ENCODE results near the gene CFAP65. TPM values are rescaled to one million over a fixed set of nuclear protein-coding genes. Genes with fewer than 3 reads are reported as not detected.

The CFAP65 gene
- total RNA-seq, 1 donor, result 0.10 TPM

GRCh38 chr2:219018286-219018685, 23.0 kb downstream of the CFAP65 start:
- Histone ChIP-seq H3K9me3 (ENCODE audit: low read depth, low read length) (no peaks in the 10 kb centered on the region), H3K4me3 (ENCODE audit: low read length) (no peak overlapping the region), H3K27me3 (ENCODE audit: insufficient read depth, low read length) (no peaks in the 10 kb centered on the region), H3K4me1 (ENCODE audit: insufficient read depth, low read length) (no peaks in the 10 kb centered on the region)

GRCh38 chr2:219017201-219017931, 23.9 kb downstream of the CFAP65 start:
- H3K4me1 ChIP-seq (ENCODE audit: insufficient read depth, low read length), result no peaks in the 10 kb centered on the region
- H3K4me3 ChIP-seq (ENCODE audit: low read length), result no peak overlapping the region
- no peaks in the 10 kb centered on the region for H3K27me3 ChIP-seq (ENCODE audit: insufficient read depth, low read length)
- no peaks in the 10 kb centered on the region for H3K9me3 ChIP-seq (ENCODE audit: low read depth, low read length)

GRCh38 chr2:219016721-219017120, 24.6 kb downstream of the CFAP65 start:
- Histone ChIP-seq H3K27me3 (ENCODE audit: insufficient read depth, low read length) (no peaks in the 10 kb centered on the region), H3K4me1 (ENCODE audit: insufficient read depth, low read length) (no peaks in the 10 kb centered on the region), H3K4me3 (ENCODE audit: low read length) (no peak overlapping the region), H3K9me3 (ENCODE audit: low read depth, low read length) (no peaks in the 10 kb centered on the region)

- no peak overlapping the region for H3K4me3 ChIP-seq (ENCODE audit: low read length)
- no peaks in the 10 kb centered on the region for H3K9me3 ChIP-seq (ENCODE audit: low read depth, low read length)
- peaks cover 2% of the 10 kb centered on the region for H3K27me3 ChIP-seq (ENCODE audit: insufficient read depth, low read length)
- no peaks in the 10 kb centered on the region for H3K4me1 ChIP-seq (ENCODE audit: insufficient read depth, low read length)
Measured at GRCh38 chr2:219010873-219011272, 30.4 kb downstream of the CFAP65 start.

GRCh38 chr2:219010162-219010756, 31.1 kb downstream of the CFAP65 start:
- H3K27me3 ChIP-seq (ENCODE audit: insufficient read depth, low read length), result peaks cover 3% of the 10 kb centered on the region
- H3K4me3 ChIP-seq (ENCODE audit: low read length), result no peak overlapping the region
- no peaks in the 10 kb centered on the region for H3K4me1 ChIP-seq (ENCODE audit: insufficient read depth, low read length)
- H3K9me3 ChIP-seq (ENCODE audit: low read depth, low read length), result no peaks in the 10 kb centered on the region

- no peaks in the 10 kb centered on the region for H3K9me3 ChIP-seq (ENCODE audit: low read depth, low read length)
- H3K27me3 ChIP-seq (ENCODE audit: insufficient read depth, low read length), result peaks cover 7% of the 10 kb centered on the region
- no peaks in the 10 kb centered on the region for H3K4me1 ChIP-seq (ENCODE audit: insufficient read depth, low read length)
Measured at GRCh38 chr2:219009294-219009693, 32.0 kb downstream of the CFAP65 start.

GRCh38 chr2:219003979-219004378, 37.3 kb downstream of the CFAP65 start:
- Histone ChIP-seq H3K4me1 (ENCODE audit: insufficient read depth, low read length) (peaks cover 16% of the 10 kb centered on the region), H3K4me3 (ENCODE audit: low read length) (no peak overlapping the region), H3K27me3 (ENCODE audit: insufficient read depth, low read length) (peaks cover 56% of the 10 kb centered on the region), H3K9me3 (ENCODE audit: low read depth, low read length) (no peaks in the 10 kb centered on the region)

More at GRCh38 chr2:219009294-219009693, 32.0 kb downstream of the CFAP65 start:
- no peak overlapping the region for H3K4me3 ChIP-seq (ENCODE audit: low read length)

- Histone ChIP-seq H3K4me3 (ENCODE audit: low read length) (no peak overlapping the region), H3K27me3 (ENCODE audit: insufficient read depth, low read length) (peaks cover 58% of the 10 kb centered on the region), H3K4me1 (ENCODE audit: insufficient read depth, low read length) (peaks cover 16% of the 10 kb centered on the region), H3K9me3 (ENCODE audit: low read depth, low read length) (no peaks in the 10 kb centered on the region)
Measured at GRCh38 chr2:219003267-219003634, 38.1 kb downstream of the CFAP65 start.

GRCh38 chr2:219002395-219003266, 38.7 kb downstream of the CFAP65 start:
- Histone ChIP-seq H3K27me3 (ENCODE audit: insufficient read depth, low read length) (peaks cover 59% of the 10 kb centered on the region), H3K4me1 (ENCODE audit: insufficient read depth, low read length) (peaks cover 16% of the 10 kb centered on the region), H3K9me3 (ENCODE audit: low read depth, low read length) (no peaks in the 10 kb centered on the region), H3K4me3 (ENCODE audit: low read length) (no peak overlapping the region)

- no peak overlapping the region for H3K4me3 ChIP-seq (ENCODE audit: low read length)
- H3K4me1 ChIP-seq (ENCODE audit: insufficient read depth, low read length), result peaks cover 16% of the 10 kb centered on the region
- no peaks in the 10 kb centered on the region for H3K9me3 ChIP-seq (ENCODE audit: low read depth, low read length)
- H3K27me3 ChIP-seq (ENCODE audit: insufficient read depth, low read length), result peaks cover 66% of the 10 kb centered on the region
Measured at GRCh38 chr2:219001577-219002394, 39.5 kb downstream of the CFAP65 start.

- Histone ChIP-seq H3K27me3 (ENCODE audit: insufficient read depth, low read length) (peaks cover 72% of the 10 kb centered on the region), H3K9me3 (ENCODE audit: low read depth, low read length) (no peaks in the 10 kb centered on the region), H3K4me1 (ENCODE audit: insufficient read depth, low read length) (peaks cover 17% of the 10 kb centered on the region), H3K4me3 (ENCODE audit: low read length) (no peak overlapping the region)
Measured at GRCh38 chr2:219001100-219001576, 40.2 kb downstream of the CFAP65 start.

- Histone ChIP-seq H3K4me1 (ENCODE audit: insufficient read depth, low read length) (peaks cover 22% of the 10 kb centered on the region), H3K9me3 (ENCODE audit: low read depth, low read length) (no peaks in the 10 kb centered on the region), H3K27me3 (ENCODE audit: insufficient read depth, low read length) (peaks cover 78% of the 10 kb centered on the region), H3K4me3 (ENCODE audit: low read length) (no peak overlapping the region)
Measured at GRCh38 chr2:219000569-219000960, 40.8 kb downstream of the CFAP65 start.

- no peak overlapping the region for H3K4me3 ChIP-seq (ENCODE audit: low read length)
- no peaks in the 10 kb centered on the region for H3K9me3 ChIP-seq (ENCODE audit: low read depth, low read length)
- peaks cover 22% of the 10 kb centered on the region for H3K4me1 ChIP-seq (ENCODE audit: insufficient read depth, low read length)
- H3K27me3 ChIP-seq (ENCODE audit: insufficient read depth, low read length), result peaks cover 81% of the 10 kb centered on the region
Measured at GRCh38 chr2:218999881-219000568, 41.3 kb downstream of the CFAP65 start.
